Activated CD4-positive, alpha-beta T cell treated with anti-CD3 and anti-CD28 coated beads for 36 hours (primary cell): Measurements from ENCODE around the gene TRABD2A. TPM values are rescaled to one million over a fixed set of nuclear protein-coding genes. Genes with fewer than 3 reads are reported as not detected.
"Not testable (repeated sequence)": the region's sequence is repeated elsewhere in the genome, so short reads cannot be mapped to it uniquely, and the experiment has no call there.

Source experiments
- ATAC-seq: fragments of 200-7000 bp; cut with Tn5 transposase; one replicate; pipeline ENCODE4 v1.10.0; 2021; ENCODE audit warnings: mild to moderate bottlenecking, moderate library complexity
- CTCF ChIA-PET: fragments of 350-600 bp; sonication (Branson Sonifier 250); formaldehyde crosslinking; loops from one replicate; lab custom pipeline; 2021; ENCODE audit warnings: antibody characterized with exemption; lab: Charles Lee
- POLR2A ChIA-PET: fragments of 350-600 bp; sonication (Branson Sonifier 250); formaldehyde crosslinking; loops from one replicate; lab custom pipeline; 2021; ENCODE audit warnings: antibody characterized with exemption, inconsistent platforms; lab: Charles Lee
- DNase-seq: peaks from one replicate; pipeline ENCODE4 v3.0.0-alpha.2; 2020
- H3K27ac Mint-ChIP-seq: one replicate; pipeline ENCODE4 v1.8.0; 2021; ENCODE audit warnings: mixed read lengths
- H3K27me3 Mint-ChIP-seq: one replicate; pipeline ENCODE4 v1.8.0; 2021; ENCODE audit warnings: mixed read lengths
- H3K36me3 Mint-ChIP-seq: one replicate; pipeline ENCODE4 v1.8.0; 2021; ENCODE audit warnings: low read depth, mixed read lengths
- H3K4me1 Mint-ChIP-seq: one replicate; pipeline ENCODE4 v1.8.0; 2021; ENCODE audit warnings: mixed read lengths
- H3K4me3 Mint-ChIP-seq: one replicate; pipeline ENCODE4 v1.8.0; 2021; ENCODE audit warnings: mild to moderate bottlenecking, moderate library complexity, mixed read lengths
- H3K9me3 Mint-ChIP-seq: one replicate; pipeline ENCODE4 v1.8.0; 2021; ENCODE audit warnings: low read depth, mixed read lengths
- intact Hi-C, 2 experiments: fragments of 100-400 bp; cut with DNase I in 1 of 2; cut with micrococcal nuclease in 1 of 2; formaldehyde crosslinking; loops; one replicate each; pipeline versions ENCODE4 v1.14.2 to v1.15.1; 2022 to 2024; cut with DNase I, micrococcal nuclease
- total RNA-seq, 2 experiments: library from RNA; stranded (reverse); gene quantifications; one replicate each; pipeline ENCODE4 v1.2.3, GENCODE V29; 2021

The TRABD2A gene
- total RNA-seq, 2 experiments from 2014 or later = 37.2 to 42.2 TPM

DNA sequence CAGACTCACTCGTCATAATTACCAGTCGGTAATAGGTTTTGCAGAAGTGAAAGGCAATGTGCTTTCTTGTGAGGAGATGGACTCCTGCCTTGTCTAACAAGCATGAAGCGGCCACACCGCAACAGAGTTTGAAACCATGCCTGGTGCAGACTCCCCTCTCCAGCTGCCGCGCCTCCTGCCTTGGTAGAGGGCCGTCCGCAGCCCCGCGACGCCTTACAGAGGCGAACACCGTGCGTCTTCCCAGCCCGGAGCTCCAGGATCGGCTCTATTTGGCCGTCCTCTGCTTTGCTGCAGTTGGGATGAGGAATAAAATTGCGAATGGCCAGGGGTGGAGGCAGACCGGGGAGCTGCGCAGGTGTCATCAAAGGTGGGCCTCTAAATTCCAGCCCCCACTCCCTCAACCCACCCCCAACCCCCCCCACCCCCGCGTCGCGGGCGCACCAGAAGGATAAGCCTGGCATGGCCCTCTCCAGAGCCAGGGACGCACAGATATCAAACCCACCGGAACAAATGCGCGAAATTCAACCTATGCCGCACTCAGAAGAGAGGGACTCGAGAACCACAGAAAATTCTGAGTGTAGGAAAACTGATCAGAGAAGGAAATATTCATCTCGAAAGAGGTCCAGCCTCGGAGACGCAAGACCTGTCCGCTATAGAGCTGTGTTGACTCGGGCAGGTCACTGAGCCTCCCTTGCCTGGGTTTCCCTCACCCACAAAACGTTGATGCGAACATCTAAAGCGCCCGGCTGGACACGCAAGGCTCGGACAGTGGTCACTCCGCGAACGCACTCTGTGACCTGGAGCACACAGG, 1.1 kb downstream of the TRABD2A start:
- DNase-seq (peak; percentile 57), ATAC-seq (peak; percentile 2)
- Mint-ChIP-seq H3K27ac (peak overlapping the region; percentile 97), H3K4me3 (peak overlapping the region; percentile 82), H3K27me3 (no peaks in the 10 kb centered on the region), H3K9me3 (peaks cover 4% of the 10 kb centered on the region), H3K4me1 (peaks cover 66% of the 10 kb centered on the region), H3K36me3 (peaks cover 13% of the 10 kb centered on the region)
- intact Hi-C loops = loop anchor here (2.0 to 5.0 kb wide), 5 partner anchors 32 to 362 kb away; partner anchors contain the start of gene DNAH6 (in 2 of the 2)
- POLR2A ChIA-PET = interaction anchor here (0.9 to 1.9 kb wide), 4 partner anchors 9 to 47 kb away, joined by 4 to 7 read pairs (median 7); no protein-coding TSS in a partner anchor
- CTCF ChIA-PET = interaction anchor here (0.7 to 5.6 kb wide), 8 partner anchors 10 to 99 kb away, joined by 3 to 45 read pairs (median 5); no protein-coding TSS in a partner anchor

GRCh38 chr2:84878896-84879583, 1.8 kb downstream of the TRABD2A start:
- POLR2A ChIA-PET = interaction anchor here (0.9 to 1.9 kb wide), 3 partner anchors 10 to 47 kb away, joined by 4 to 7 read pairs (median 7); no protein-coding TSS in a partner anchor
- Mint-ChIP-seq H3K27ac (peak overlapping the region; percentile 97), H3K4me3 (peak overlapping the region; percentile 82), H3K36me3 (peaks cover 21% of the 10 kb centered on the region), H3K4me1 (peaks cover 67% of the 10 kb centered on the region), H3K9me3 (peaks cover 4% of the 10 kb centered on the region), H3K27me3 (no peaks in the 10 kb centered on the region)
- DNase-seq = no peak
- CTCF ChIA-PET = interaction anchor here (0.7 to 5.6 kb wide), 5 partner anchors 11 to 46 kb away, joined by 4 to 45 read pairs (median 7); no protein-coding TSS in a partner anchor
- intact Hi-C loops = no loop called here
- ATAC-seq = no peak

- peak overlapping the region; percentile 97 for H3K27ac Mint-ChIP-seq
- H3K4me3 Mint-ChIP-seq = peak overlapping the region; percentile 82
- H3K36me3 Mint-ChIP-seq = peaks cover 24% of the 10 kb centered on the region
- intact Hi-C loops = no loop called here
- POLR2A ChIA-PET = interaction anchor here (0.6 to 1.9 kb wide), 4 partner anchors 40 to 164 kb away, joined by 3 to 7 read pairs (median 3); no protein-coding TSS in a partner anchor
- peaks cover 70% of the 10 kb centered on the region for H3K4me1 Mint-ChIP-seq
- peaks cover 4% of the 10 kb centered on the region for H3K9me3 Mint-ChIP-seq
- no peak for ATAC-seq
- CTCF ChIA-PET = interaction anchor here (0.5 to 5.6 kb wide), 3 partner anchors 10 to 47 kb away, joined by 3 to 45 read pairs (median 7); no protein-coding TSS in a partner anchor
- no peak for DNase-seq
- H3K27me3 Mint-ChIP-seq = no peaks in the 10 kb centered on the region
These were observed 2.4 kb downstream of the TRABD2A start for GRCh38 chr2:84878459-84878858.

DNA sequence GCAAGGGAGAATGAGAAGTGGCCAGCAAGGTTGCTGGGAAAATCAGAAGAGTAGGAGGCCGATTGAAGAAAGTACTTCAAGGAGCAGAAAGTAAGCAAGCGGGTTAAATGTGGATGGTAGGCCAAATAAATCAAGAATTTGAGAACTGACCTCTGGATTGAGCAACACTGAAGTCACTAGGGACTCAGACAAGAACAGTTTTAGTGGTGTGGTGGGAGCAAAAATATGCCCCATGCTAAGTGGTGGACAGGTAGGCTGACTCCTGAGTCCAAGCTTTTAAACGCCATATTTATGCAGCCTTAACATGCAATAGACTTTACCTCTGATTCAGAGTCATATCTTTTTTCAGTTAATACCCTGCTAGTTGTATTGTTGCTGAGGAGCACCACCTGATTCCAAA, 4.5 kb downstream of the TRABD2A start:
- Mint-ChIP-seq H3K4me3 (no peak overlapping the region), H3K27me3 (no peaks in the 10 kb centered on the region), H3K9me3 (peaks cover 4% of the 10 kb centered on the region), H3K36me3 (peaks cover 31% of the 10 kb centered on the region), H3K27ac (peak overlapping the region; percentile 97), H3K4me1 (peaks cover 70% of the 10 kb centered on the region)
- ATAC-seq (no peak), DNase-seq (no peak)
- ChIA-PET POLR2A (no interaction called here), CTCF (interaction anchor here (0.7 to 3.2 kb wide), 5 partner anchors 12 to 135 kb away, joined by 3 to 23 read pairs (median 4); no protein-coding TSS in a partner anchor)
- intact Hi-C loops = no loop called here

- Mint-ChIP-seq H3K4me1 (peaks cover 76% of the 10 kb centered on the region), H3K36me3 (peaks cover 32% of the 10 kb centered on the region), H3K27ac (peak overlapping the region; percentile 95)
- POLR2A ChIA-PET, H3K27me3 Mint-ChIP-seq, intact Hi-C loops, ATAC-seq, DNase-seq, H3K4me3 Mint-ChIP-seq, H3K9me3 Mint-ChIP-seq: not testable (repeated sequence)
- CTCF ChIA-PET = interaction anchor here (0.7 to 3.2 kb wide), 4 partner anchors 50 to 135 kb away, joined by 3 to 23 read pairs (median 4); no protein-coding TSS in a partner anchor
These were observed 5.3 kb downstream of the TRABD2A start for GRCh38 chr2:84875619-84876018.

DNA sequence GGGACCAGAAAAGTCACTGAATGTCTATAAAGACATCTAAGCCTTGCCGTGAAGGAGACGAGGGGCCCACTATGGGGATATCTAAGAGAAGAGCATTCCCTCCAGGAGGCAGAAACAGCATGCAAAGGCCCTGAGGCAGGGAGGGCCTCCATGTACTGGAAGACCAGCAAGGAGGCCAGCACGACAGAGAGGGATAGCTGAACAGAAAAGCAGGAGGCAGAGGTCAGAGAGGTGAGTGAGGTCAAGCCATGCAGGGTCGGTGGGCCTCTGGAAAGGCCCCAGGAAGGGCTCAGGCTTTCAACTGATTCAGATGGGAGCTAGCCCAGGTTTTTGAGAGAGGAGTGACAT, 5.7 kb downstream of the TRABD2A start:
- intact Hi-C loops = no loop called here
- Mint-ChIP-seq H3K4me1 (peaks cover 80% of the 10 kb centered on the region), H3K4me3 (no peak overlapping the region), H3K36me3 (peaks cover 36% of the 10 kb centered on the region), H3K27ac (peak overlapping the region; percentile 95), H3K27me3 (no peaks in the 10 kb centered on the region), H3K9me3 (peaks cover 4% of the 10 kb centered on the region)
- DNase-seq (no peak), ATAC-seq (no peak)
- CTCF ChIA-PET = interaction anchor here (0.7 to 3.2 kb wide), 3 partner anchors 51 to 108 kb away, joined by 3 to 23 read pairs (median 3); no protein-coding TSS in a partner anchor
- POLR2A ChIA-PET = no interaction called here

GRCh38 chr2:84874381-84875212, 6.3 kb downstream of the TRABD2A start:
- peaks cover 40% of the 10 kb centered on the region for H3K36me3 Mint-ChIP-seq
- CTCF ChIA-PET = interaction anchor here (0.6 to 3.2 kb wide), 2 partner anchors 25 to 51 kb away, joined by 3 to 23 read pairs; no protein-coding TSS in a partner anchor

GRCh38 chr2:84873350-84873749, 7.5 kb downstream of the TRABD2A start:
- ATAC-seq (peak; percentile 30), DNase-seq (no peak)
- Mint-ChIP-seq H3K36me3 (peaks cover 47% of the 10 kb centered on the region), H3K4me1 (peaks cover 82% of the 10 kb centered on the region), H3K27ac (peak overlapping the region; percentile 74), H3K4me3 (no peak overlapping the region), H3K9me3 (peaks cover 4% of the 10 kb centered on the region), H3K27me3 (no peaks in the 10 kb centered on the region)
- intact Hi-C loops = no loop called here
- POLR2A ChIA-PET = no interaction called here
- CTCF ChIA-PET = interaction anchor here (0.8 to 1.9 kb wide), 2 partner anchors 9 to 10 kb away, joined by 3 to 7 read pairs; no protein-coding TSS in a partner anchor

More at GRCh38 chr2:84874381-84875212, 6.3 kb downstream of the TRABD2A start:
- Mint-ChIP-seq H3K9me3 (peaks cover 4% of the 10 kb centered on the region), H3K27ac (peak overlapping the region; percentile 95), H3K4me1 (peaks cover 85% of the 10 kb centered on the region), H3K27me3 (no peaks in the 10 kb centered on the region), H3K4me3 (no peak overlapping the region)
- POLR2A ChIA-PET = no interaction called here
- ATAC-seq (peak; percentile 20), DNase-seq (peak; percentile 40)
- intact Hi-C loops = no loop called here

- Mint-ChIP-seq H3K4me1 (peaks cover 80% of the 10 kb centered on the region), H3K36me3 (peaks cover 52% of the 10 kb centered on the region)
- H3K4me3 Mint-ChIP-seq, H3K9me3 Mint-ChIP-seq, POLR2A ChIA-PET, intact Hi-C loops, ATAC-seq, H3K27me3 Mint-ChIP-seq, DNase-seq, H3K27ac Mint-ChIP-seq: not testable (repeated sequence)
- CTCF ChIA-PET = interaction anchor here (0.8 to 4.4 kb wide), 3 partner anchors 10 to 53 kb away, joined by 3 to 25 read pairs (median 7); no protein-coding TSS in a partner anchor
These were observed 8.2 kb downstream of the TRABD2A start for GRCh38 chr2:84872691-84873090.

- ATAC-seq = no peak
- ChIA-PET POLR2A (interaction anchor here (0.5 to 0.7 kb wide), 2 partner anchors 68 to 105 kb away, joined by 4 to 10 read pairs; no protein-coding TSS in a partner anchor), CTCF (interaction anchor here (0.6 to 4.4 kb wide), 4 partner anchors 12 to 241 kb away, joined by 3 to 25 read pairs (median 6); no protein-coding TSS in a partner anchor)
- intact Hi-C loops = no loop called here
- no peak for DNase-seq
- no peaks in the 10 kb centered on the region for H3K27me3 Mint-ChIP-seq
- peaks cover 79% of the 10 kb centered on the region for H3K4me1 Mint-ChIP-seq
- H3K9me3 Mint-ChIP-seq = peaks cover 5% of the 10 kb centered on the region
- no peak overlapping the region for H3K4me3 Mint-ChIP-seq
- peak overlapping the region; percentile 22 for H3K27ac Mint-ChIP-seq
- H3K36me3 Mint-ChIP-seq = peaks cover 49% of the 10 kb centered on the region
These were observed 10.6 kb downstream of the TRABD2A start for GRCh38 chr2:84870306-84870705.
